HEK293T (cell line): Measurements from ENCODE around the gene NPHP4.
"Not testable (repeated sequence)": the region's sequence is repeated elsewhere in the genome, so short reads cannot be mapped to it uniquely, and the experiment has no call there.

Experiments
- CTCF ChIA-PET: fragments of 350-600 bp; formaldehyde crosslinking; extraction: SDS; loops from one replicate; lab custom pipeline; 2021; ENCODE audit warnings: antibody characterized with exemption, inconsistent platforms; lab: Yijun Ruan, JAX
- POLR2A ChIA-PET: fragments of 350-600 bp; formaldehyde crosslinking; extraction: SDS; loops from one replicate; lab custom pipeline; 2020; ENCODE audit warnings: antibody characterized with exemption, inconsistent platforms; lab: Yijun Ruan, JAX
- DNase-seq: peaks from one replicate; pipeline ENCODE4 v3.0.0; 2012; ENCODE audit warnings: mixed read lengths; ENCODE audit errors: extremely low spot score
- ARNT ChIP-seq: fragments of 450-650 bp; IDR thresholded peaks from 2 replicates; pipeline ENCODE4 v1.6.1; 2017; ENCODE audit warnings: mild to moderate bottlenecking
- BHLHE40 ChIP-seq: fragments of 450-650 bp; IDR thresholded peaks from 2 replicates; pipeline ENCODE4 v1.6.1; 2016; ENCODE audit warnings: mild to moderate bottlenecking, moderate library complexity, borderline replicate concordance
- CTBP1 ChIP-seq: fragments of 450-650 bp; IDR thresholded peaks from 2 replicates; pipeline ENCODE4 v1.6.1; 2016; ENCODE audit warnings: borderline replicate concordance
- ELF4 ChIP-seq: fragments of 450-650 bp; IDR thresholded peaks from 2 replicates; pipeline ENCODE4 v1.6.1; 2017; ENCODE audit warnings: antibody characterized with exemption
- FOXA1 ChIP-seq: fragments of 450-650 bp; IDR thresholded peaks from 2 replicates; pipeline ENCODE4 v1.6.1; 2016; ENCODE audit warnings: mild to moderate bottlenecking
- FOXK2 ChIP-seq: fragments of 450-650 bp; IDR thresholded peaks from 2 replicates; pipeline ENCODE4 v1.6.1; 2016; ENCODE audit warnings: mild to moderate bottlenecking
- FOXM1 ChIP-seq: fragments of 450-650 bp; IDR thresholded peaks from 2 replicates; pipeline ENCODE4 v1.6.1; 2017; ENCODE audit warnings: mild to moderate bottlenecking, borderline replicate concordance
- HDGF ChIP-seq: fragments of 450-650 bp; IDR thresholded peaks from 2 replicates; pipeline ENCODE4 v1.6.1; 2017; ENCODE audit warnings: antibody characterized with exemption, borderline replicate concordance
- L3MBTL2 ChIP-seq: fragments of 450-650 bp; conservative IDR thresholded peaks from 2 replicates; pipeline ENCODE4 v1.6.1; 2016; ENCODE audit warnings: mild to moderate bottlenecking
- LEF1 ChIP-seq: fragments of 450-650 bp; IDR thresholded peaks from 2 replicates; pipeline ENCODE4 v1.6.1; 2017; ENCODE audit warnings: mild to moderate bottlenecking, borderline replicate concordance
- NFRKB ChIP-seq: fragments of 450-650 bp; IDR thresholded peaks from 2 replicates; pipeline ENCODE4 v1.6.1; 2016; ENCODE audit warnings: mild to moderate bottlenecking, moderate library complexity
- SP1 ChIP-seq: fragments of 450-650 bp; IDR thresholded peaks from 2 replicates; pipeline ENCODE4 v1.6.1; 2017
- SUZ12 ChIP-seq: fragments of 450-650 bp; IDR thresholded peaks from 2 replicates; pipeline ENCODE4 v1.6.1; 2016; ENCODE audit warnings: mild to moderate bottlenecking
- TARDBP ChIP-seq: fragments of 450-650 bp; IDR thresholded peaks from 2 replicates; pipeline ENCODE4 v1.6.1; 2016
- ZNF384 ChIP-seq: fragments of 450-650 bp; IDR thresholded peaks from 2 replicates; pipeline ENCODE4 v1.6.1; 2016
- TF ChIP-seq, protein P1 (sequence below): fragments of 450-650 bp; IDR thresholded peaks from 2 replicates; pipeline ENCODE4 v1.6.1; 2016

NPHP4 gene

DNA sequence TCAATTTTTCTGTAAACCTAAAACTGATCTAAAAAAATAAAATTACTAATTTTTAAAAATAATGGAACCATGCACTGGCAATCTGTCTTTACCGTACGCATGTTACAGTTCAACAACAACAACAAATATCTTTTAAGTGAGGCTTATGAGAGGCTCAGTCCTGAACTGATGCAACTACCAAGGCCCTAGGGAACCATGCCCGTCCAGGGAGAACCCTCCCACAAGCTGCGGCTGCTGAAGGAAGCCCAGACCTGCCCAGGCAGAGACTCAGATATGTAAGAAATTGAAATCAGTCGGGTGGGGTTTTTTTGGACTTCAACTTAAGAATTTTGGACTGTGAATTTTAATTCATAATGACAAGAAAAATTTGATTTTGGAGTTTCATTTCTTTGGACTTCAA, 91.1 kb downstream of the NPHP4 start:
- ChIA-PET CTCF (no interaction called here), POLR2A (no interaction called here)
- TF ChIP-seq SUZ12 (no peak), ZNF384 (no peak), TARDBP (no peak), FOXK2 (no peak), NFRKB (no peak), HDGF (no peak), L3MBTL2 (no peak), FOXM1 (no peak), FOXA1 (no peak), BHLHE40 (no peak), ELF4 (no peak), ARNT (no peak), CTBP1 (no peak), LEF1 (no peak), SP1 (no peak)
- TF ChIP-seq, protein P1, sequence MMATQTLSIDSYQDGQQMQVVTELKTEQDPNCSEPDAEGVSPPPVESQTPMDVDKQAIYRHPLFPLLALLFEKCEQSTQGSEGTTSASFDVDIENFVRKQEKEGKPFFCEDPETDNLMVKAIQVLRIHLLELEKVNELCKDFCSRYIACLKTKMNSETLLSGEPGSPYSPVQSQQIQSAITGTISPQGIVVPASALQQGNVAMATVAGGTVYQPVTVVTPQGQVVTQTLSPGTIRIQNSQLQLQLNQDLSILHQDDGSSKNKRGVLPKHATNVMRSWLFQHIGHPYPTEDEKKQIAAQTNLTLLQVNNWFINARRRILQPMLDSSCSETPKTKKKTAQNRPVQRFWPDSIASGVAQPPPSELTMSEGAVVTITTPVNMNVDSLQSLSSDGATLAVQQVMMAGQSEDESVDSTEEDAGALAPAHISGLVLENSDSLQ = no peak
- DNase-seq = no peak

DNA sequence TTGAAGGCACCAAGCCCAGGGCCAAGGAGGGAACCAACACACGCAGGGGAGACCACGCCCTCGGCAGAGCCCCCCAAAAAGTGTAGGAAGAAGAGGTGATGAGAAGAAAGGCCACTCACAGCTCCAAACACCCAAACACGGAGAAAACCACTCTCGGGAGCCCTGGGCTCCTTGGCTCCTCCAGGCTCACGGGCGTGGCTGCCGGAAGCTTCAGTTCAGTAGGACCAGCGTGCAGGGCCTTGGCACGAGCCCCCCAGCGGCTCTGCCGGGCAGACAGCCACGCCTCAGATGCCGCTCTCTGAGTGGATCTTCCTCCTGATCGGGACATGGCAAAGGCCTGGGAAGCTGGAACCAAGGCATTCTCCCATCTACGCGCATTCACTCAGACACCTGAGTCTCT, 94.0 kb downstream of the NPHP4 start:
- DNase-seq = no peak
- ChIA-PET POLR2A (no interaction called here), CTCF (no interaction called here)
- no peak for TF ChIP-seq SUZ12

DNA sequence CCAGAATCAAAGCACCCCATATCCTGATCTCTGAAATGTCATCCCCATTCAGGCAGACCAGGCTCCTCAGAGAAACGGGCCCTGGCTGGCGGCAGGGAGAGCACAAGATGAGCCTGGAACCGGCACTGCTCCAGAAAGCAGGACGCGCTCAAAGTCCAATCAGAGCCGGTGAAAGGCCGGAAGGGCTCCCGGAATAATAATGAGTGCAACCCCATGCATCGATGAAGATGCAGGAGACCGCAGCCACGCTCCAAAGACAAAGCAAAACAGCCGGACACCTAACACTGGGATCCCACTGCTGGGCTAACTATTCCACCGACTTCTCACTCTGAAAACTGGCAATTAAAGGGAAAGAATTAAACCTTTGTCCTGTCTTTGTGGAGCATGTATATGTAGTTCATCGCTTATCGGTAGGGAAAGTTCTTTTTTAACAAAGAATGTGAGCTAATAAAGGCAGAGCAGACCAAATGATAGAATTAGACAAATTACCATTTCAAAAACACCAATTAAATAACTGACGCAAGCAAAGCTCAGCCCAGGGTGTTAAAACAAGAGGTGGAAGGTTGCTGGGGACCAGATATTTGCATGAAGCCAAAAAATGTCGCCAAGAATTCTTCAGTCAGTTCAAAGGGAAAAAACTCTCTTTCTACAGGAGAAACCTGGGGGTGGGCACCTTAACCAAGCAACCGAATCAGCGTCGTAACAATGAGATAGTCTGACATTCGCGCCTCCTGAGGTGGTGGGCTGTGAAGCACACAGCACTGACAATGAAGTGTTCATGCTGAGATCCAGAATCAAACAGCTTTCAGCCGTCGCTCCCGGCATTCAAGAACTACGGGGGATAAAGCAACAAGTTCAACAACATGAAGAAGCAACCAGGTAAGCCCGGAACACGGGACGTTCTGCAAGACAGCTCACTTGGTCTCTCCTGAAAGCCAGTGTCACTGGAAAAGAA, 95.2 kb downstream of the NPHP4 start:
- DNase-seq = no peak
- no peak for TF ChIP-seq ZNF384
- TF ChIP-seq FOXA1 = no peak
- no peak for TF ChIP-seq LEF1
- no peak for TF ChIP-seq SUZ12
- TF ChIP-seq HDGF = no peak
- TF ChIP-seq, protein P1 = no peak
- no peak for TF ChIP-seq BHLHE40
- TF ChIP-seq ARNT = no peak
- TF ChIP-seq FOXK2 = no peak
- CTCF ChIA-PET = no interaction called here
- POLR2A ChIA-PET = no interaction called here

DNA sequence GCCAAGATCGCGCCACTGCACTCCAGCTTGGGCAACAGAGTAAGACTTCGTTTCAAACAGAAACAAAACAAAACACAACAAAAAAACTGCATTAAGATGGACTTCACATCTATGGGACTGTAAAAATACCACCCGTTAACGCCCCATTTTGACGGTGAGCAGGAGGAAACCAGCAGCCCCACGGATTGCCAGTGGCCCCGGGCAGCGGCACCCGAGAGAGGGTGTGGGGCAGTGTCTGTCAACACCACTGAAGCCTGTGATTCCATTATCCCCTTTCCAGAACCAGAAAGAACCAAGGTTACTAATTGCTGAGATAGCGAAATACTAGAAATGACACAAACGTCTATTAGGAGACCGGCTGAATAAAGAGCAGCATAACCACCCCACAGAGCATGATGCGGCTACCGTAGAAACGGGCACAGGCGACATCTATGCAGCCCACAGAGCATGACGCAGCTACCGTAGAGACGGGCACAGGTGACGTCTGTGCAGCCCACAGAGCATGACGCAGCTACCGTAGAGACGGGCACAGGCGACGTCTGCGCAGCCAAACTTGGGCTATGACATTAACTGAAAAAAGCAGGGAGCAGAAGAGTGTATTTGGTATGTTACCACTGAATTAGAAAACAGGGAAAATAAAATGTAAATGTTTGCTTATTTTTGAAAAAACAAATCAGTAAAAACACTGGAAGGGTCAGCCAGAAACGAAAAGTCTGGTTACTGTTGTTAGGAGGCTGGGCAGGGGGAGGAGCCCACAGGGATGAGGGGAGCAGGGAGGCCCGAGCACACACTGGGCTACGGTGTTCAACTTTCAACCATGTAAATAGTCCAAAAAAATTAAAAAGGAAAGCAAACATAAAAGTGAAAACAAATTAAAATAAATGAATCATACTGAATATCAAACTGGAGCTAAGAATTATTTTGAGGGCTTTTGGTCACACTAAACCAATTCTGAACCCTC, 96.5 kb downstream of the NPHP4 start:
- ChIA-PET POLR2A (no interaction called here), CTCF (no interaction called here)
- TF ChIP-seq ZNF384 (no peak), ARNT (no peak), LEF1 (no peak)
- DNase-seq = no peak

DNA sequence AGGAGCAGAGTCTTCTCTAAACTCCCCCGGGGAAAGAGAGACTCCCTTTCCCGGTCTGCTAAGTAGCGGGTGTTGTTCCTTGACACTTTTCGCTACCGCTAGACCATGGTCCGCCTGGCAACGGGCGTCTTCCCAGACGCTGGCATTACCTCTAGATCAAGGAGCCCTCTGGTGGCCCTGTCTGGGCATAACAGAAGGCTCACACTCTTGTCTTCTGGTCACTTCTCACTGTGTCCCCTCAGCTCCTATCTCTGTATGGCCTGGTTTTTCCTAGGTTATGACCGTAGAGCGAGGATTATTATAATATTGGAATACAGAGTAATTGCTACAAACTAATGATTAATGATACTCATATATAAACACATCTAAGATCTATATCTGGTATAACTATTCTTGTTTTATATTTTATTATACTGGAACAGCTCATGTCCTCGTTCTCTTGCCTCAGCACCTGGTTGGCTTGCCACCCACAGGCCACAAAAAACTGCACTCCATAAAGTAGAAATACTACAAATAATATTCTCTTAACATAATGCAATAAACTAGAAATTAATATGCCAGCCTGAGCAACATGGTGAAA, 98.4 kb downstream of the NPHP4 start:
- DNase-seq, POLR2A ChIA-PET, CTCF ChIA-PET: not testable (repeated sequence)

DNA sequence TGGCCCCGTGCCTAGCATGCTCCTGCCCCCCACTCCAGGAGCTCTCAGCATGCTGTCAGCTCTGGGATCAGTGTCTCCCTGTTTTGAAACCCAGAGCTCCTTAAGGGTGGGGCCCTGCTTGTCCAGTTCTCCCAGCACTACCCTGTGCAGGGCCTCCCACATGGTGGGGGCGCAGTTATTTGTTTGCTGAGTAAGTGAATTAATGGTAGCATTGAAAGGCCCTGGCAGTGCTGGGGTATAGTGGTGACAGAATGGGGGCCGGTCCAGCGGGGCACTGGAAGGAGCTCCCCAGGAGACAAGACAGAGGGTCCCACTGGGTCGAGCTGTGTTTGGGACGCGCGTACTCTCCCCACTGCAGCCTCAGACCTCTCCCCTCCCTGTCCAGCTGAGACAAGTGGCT, 99.9 kb downstream of the NPHP4 start:
- ChIA-PET POLR2A (interaction anchor here (0.5 kb wide), 1 partner anchor 417 kb away, joined by 3 read pairs; no protein-coding TSS in a partner anchor), CTCF (interaction anchor here (0.8 kb wide), 1 partner anchor 24 kb away, joined by 3 read pairs; no protein-coding TSS in a partner anchor)

More for the DNA sequence above, 99.9 kb downstream of the NPHP4 start:
- no peak for DNase-seq
- TF ChIP-seq HDGF (no peak), ARNT (no peak), BHLHE40 (no peak), FOXA1 (no peak), FOXK2 (no peak), ZNF384 (no peak), ELF4 (no peak), FOXM1 (no peak), TARDBP (no peak), CTBP1 (no peak), SUZ12 (no peak), L3MBTL2 (no peak), LEF1 (no peak), NFRKB (no peak), SP1 (no peak)
- TF ChIP-seq, protein P1 = no peak
